ENCODE measurements around the gene RAP2B.

RAP2B gene

DNA sequence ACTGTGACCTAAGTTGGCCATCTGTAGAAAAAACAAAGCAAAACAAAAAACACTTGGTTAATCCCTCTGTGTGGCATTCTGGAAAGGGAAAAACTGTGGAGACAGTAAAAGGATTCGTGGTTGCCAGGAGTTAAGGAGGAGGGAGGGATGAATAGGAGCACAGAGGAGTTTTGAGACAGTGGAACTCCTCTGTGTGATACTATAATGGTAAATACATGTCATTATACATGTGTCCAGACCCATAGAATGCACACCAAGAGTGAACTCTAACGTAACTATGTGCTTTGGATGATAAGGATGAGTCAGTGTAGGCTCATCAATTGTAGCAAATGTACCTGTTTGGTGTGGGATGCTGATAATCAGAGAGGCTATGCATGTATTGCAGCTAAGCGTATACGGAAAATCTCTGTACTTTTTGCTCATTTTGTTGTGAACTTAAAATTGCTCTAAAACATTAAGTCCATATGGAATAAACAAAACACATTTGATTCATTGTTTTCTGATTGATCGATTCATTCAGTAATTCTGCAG, 33.4 kb downstream of the RAP2B start:
- no peak for DNase-seq

DNA sequence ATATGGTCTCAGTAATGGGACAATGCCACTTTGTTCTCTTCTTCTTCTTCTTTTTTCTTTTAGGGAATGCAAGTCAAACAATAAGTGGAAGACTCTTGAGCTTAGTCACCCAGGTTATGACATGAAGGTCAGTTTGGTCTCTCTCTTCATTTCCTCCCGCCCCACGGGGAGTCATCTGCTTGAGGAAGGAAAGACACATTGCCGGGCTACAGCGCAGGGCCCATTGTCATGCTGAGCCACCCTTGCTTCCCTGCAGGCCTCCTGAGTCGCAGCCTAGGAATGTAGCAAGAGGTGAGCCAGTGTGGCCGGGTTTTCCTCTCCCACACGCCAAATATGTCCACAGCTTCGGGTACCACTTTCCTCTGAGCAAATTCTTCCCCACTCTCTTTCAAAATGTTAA, 47.6 kb downstream of the RAP2B start:
- no peak for DNase-seq

DNA sequence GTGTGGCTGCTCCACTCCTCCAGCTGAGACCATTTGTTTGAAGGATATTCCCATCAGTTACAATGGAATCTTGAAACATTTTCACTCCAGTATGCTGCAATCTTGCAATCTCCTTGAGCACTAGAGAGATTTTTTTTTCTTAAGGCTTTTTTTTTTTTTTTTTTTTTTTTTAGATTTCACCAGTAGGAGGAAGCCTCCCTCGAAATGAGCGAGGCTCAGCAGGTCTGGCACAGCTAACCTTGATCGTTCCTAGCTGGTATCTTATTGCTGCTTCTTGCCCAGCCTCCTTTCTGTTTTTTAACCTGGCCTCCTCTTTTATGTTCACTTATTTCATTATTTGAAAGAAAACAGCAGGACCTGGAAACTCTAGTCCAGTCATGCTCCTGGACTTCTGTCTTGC, 48.1 kb downstream of the RAP2B start:
- no peak for DNase-seq

DNA sequence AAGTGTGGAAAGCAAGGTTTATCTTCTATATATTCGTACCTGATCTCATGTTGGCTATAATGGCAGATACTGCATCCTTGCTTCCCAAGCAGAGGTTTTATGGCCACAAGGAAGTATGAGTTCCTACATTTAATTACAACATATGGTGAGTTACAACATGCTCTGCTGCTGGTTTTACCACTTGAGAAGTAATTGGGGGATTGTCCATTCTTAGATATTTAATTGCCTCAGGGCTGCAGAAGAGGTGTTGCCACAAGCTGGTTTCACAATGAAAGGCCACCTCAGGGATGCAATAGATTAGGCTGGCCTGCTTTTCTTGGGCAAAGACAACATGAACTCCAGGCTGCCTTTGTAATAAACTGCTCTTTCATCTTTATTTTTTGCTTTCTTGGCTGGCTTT, 48.6 kb downstream of the RAP2B start:
- DNase-seq, result no peak

DNA sequence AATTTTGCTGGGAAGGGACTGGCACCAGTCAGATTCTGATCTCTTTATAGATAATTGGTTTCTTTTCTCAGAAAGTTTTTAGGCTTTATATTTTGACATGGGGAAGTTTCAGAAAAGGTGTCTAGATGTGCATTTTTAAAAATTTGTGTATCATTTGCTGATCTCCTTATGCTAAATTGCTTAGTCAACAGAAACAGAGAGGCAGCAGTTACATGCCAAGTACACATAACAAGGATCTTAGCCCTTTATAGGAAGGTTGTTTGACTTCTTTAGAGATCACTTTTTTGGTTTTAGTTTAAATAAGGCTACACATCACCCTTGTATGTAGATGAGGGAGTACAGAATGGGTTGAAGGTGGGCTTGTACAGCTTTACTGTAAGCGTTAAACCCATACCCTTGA, 53.5 kb downstream of the RAP2B start:
- no peak for DNase-seq

DNA sequence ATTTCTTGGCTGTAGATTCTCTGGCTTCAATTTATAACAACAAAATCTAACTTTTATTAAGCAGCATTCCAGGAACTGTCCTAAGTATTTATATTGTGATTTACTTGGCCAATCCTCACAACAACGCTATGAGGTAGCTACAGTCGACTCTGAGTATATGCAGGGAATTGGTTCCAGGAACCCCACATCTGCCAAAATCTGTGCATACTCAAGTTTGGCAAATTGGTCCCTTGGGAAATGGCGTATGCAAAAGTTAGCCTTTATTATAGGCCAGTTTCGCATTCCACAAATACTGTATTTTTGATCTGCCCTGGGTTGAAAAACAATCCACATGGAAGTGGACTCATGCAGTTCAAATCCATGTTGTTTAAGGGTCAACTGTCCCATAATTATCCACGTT, 53.9 kb downstream of the RAP2B start:
- DNase-seq, result no peak

DNA sequence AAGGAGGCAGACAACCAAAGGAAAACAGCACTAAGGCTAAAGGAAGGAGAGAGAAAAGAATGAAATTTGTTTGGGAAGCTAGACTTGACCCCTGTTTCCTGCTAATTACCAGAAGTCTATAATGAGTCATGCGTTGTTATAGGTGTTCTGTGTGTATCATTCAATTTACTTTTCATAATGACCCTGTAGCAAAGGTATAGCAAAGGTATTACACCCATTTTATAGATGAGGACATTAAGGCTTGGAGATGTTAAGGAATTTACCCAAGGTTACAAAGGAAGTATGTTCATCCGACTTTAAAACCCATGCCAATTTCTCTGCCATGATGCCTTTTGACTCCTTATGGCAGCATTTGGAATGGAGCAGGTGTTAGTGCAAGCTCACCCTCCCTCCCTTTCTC, 54.9 kb downstream of the RAP2B start:
- no peak for DNase-seq

DNA sequence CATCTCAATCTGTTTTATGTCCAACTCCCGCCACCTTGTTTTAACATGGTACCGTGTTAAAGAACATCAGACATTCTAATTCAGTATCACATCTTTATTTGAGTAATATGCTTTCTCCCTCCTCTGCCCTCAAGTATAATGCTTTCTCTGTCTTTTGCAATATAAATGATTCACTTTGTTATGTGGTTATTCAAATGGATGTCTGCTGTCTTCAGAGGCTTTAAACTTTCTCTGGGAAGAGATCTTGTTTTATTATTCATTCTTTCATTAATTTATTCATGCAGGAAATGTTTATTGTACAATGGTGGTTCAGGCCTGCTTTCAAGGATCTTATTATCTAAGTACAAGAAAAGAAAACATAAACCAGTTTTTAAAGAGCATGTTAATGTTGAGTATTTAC, 57.1 kb downstream of the RAP2B start:
- DNase-seq, result no peak
